Fibroblast of lung (primary cell): Measurements from ENCODE around the gene CCDC61.

Experiments used
- CTCF ChIP-seq, 2 donors: IDR thresholded peaks in 1 of 2; conservative IDR thresholded peaks in 1 of 2; 1 replicate in 1 of 2; 2 replicates in 1 of 2; pipeline ENCODE4 v1.5.1; 2011 to 2012; ENCODE audit warnings: low read length in 2 of 2, control low read depth in 1 of 2, inconsistent platforms in 1 of 2, low read depth in 1 of 2, mild to moderate bottlenecking in 1 of 2
- EZH2 ChIP-seq: IDR thresholded peaks from 2 replicates; pipeline ENCODE4 v1.5.1; 2012; ENCODE audit warnings: low read length, control low read depth, mild to moderate bottlenecking; ENCODE audit errors: missing control alignments

GRCh38 chr19:46015687-46016425 is 20.6 kb downstream of the CCDC61 start:
- TF ChIP-seq CTCF (conservative IDR thresholded peaks at IDR 0.05 in 1 of 2, IDR thresholded peaks at IDR 0.05 in 1 of 2; ENCODE audit: low read depth in 1 of 2, low read length in 2 of 2) (no peak), EZH2 (peak; percentile 92)
